ENCODE data around the gene KRT13.

Gene KRT13

DNA sequence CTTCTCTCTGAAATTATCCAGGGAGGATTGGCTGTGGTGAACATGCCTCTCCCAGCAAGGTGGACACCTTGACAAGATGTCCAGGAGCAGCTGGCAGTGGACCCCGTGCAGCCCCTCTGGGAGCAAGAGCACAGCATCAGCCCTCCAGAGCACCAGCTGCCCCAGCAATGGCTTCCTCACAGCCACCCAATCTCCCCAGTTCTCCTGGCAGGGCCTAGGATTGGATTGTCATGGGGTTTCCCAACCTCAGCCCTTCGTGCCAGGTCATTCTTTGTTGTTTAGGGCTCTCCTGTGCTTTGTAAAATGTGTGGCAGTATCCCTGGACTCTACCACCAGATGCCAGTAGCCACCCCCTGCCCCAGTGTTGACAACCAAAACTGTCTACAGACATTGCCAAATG lies 13.9 kb downstream of the KRT13 start:
- no peak for DNase-seq

- no peak for DNase-seq
These were observed 15.1 kb downstream of the KRT13 start for GRCh38 chr17:41490000-41490990.

DNA sequence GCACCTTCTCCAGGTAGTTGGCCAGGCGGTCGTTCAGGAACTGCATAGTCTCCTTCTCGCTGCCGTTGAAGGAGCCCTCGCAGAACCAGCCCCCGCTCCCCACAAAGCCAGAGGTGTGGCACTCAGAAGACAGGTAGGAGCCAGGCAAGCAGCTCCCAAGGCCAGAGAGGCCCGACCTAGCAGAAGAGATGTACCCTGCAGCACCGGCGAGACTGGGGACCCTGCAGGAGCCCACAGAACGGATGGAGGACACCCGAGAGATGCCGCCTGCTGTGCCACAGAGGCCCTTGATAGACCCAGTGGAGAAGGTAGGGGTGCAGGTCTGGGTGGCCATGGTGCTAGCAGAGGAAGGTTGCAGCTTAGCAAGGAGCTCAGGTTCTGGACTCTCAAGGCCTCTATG lies 15.9 kb downstream of the KRT13 start, which contains the start of gene KRT36:
Gene KRT36, minus strand, starts transcription at position 380 of the 400 bp plus-strand sequence. Its CDS starts 46 bp downstream, at position 334.
- no peak for DNase-seq

- DNase-seq: no peak
These were observed 18.4 kb downstream of the KRT13 start for GRCh38 chr17:41486809-41487530.

DNA sequence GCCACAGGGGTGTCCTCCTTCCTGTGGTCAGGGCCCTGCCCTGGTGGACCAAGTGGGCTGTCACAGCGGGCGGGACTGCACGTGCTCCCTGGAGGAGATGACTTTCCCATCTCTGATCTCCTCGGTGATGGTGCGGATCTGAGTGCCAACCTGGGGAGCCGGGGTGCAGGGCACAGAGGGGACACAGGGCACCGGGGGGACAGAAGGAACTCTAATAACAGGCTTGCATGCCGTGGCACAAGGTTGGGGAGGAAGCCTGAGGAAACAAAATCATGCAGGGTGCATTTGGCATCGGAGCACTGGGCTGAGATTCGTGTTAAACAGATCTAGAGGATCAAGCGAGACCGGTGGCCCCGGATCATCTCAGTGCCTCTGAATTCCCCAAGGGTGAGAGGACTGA lies 19.1 kb downstream of the KRT13 start:
- no peak for DNase-seq

DNA sequence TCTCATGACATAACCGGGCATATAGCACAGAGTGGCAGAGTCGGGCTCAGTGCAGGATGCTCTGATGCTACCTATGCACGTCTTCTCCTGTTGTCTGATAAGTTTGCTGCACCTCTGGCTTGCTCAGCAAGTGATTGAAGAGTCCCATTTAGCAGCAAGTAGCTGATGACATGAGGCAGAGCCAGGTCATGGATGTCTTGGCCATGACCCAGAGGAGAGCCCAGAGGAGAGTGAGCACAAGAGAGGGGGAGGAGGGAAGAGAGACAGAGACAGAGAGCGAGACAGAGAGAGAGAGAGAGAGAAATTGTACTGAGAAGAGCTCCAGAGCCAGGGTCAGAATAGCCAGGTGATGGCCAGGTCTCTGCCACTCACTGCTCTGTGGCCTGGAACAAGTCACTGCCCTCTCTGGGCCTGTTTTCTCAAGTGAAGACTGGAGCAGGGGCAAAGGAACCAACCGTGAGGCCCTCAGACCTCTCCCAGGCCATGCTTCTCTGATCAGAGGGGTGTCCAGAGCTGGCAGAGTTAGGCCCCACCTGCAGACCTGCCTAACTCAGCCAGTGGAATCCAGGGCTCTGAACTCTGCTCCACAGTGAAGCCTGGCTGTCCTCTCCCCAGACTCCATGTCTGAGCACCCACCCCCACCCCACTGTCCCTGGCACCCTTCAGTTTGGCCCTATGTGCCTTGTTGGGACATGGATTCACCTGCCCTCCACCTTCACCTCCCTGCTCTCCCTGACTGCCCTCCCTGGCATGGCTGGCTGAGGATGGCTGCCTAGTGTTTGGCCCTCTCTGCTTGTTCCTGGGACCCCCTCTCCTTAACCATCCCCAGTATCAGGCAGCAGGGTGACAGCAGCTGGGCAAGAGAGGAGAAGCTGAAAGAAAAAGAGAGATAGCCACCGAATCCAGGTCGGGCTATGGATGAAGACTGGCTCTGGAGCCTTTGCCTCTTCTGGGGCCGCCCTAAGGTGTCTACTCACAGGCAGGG lies 20.2 kb downstream of the KRT13 start:
- no peak for DNase-seq

DNA sequence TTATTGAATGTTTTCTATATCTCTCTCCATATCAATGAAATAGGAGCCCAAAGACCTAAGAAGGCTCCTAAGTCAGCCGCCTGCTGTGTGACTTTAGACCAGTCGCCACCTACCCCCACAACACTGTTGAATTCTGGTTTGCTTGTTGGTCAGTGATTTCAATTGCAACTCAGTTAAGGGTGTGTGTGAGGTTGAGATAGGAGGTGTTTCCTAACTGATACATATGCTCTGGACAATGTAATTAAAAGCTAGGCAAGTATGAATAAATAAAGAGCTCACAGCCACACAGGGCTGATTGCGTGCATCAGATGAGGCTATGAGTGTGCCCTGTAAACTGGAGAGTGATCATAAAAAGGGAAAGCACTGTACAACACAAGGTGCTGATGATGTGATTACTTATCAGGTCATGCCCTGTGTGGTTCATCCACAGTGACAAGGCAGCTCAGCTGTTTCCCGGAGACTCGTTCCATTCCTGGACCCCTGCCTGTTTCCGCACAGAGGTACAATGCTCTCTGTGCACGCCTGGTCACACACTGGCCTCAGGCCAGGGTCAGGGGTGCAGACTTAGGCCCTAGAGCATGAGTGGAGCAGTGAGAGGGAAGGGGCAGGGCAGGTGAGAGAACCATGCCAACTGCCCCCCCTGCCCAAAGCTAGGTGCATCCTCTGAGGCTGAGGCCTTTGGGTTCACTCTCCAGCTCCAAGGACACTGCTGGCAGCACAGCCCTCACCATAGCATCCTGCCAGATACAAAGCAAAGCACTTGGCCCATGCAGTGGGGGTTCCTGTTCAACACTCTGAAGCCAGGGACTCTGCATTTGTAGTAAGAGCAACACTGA lies 21.2 kb downstream of the KRT13 start:
- no peak for DNase-seq

- no peak for DNase-seq
These were observed 21.9 kb downstream of the KRT13 start for GRCh38 chr17:41483531-41483930.

GRCh38 chr17:41481036-41481435 lies 24.4 kb downstream of the KRT13 start, which contains the start of gene KRT35:
KRT35 (minus strand) TSS chr17:41481151; CDS start chr17:41481097, 54 bp downstream.
- no peak for DNase-seq

DNA sequence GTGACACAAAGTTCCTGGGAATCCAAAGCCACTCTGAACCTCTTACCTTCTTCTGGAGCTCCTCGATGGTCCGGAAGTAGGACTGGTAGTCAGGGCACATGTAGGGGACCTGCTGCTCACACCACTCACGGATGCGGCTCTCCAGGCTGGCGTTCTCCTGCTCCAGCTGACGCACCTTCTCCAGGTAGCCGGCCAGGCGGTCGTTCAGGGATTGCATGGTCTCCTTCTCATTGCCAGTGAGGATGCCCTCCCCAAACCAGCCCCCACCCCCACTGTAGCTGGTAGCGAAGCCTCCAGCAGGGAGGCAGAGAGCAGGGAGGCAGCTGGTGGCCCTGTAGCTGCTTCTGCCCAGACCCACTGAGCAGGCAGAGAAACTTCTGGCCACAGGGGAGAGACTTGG lies 24.8 kb downstream of the KRT13 start:
- DNase-seq: no peak

- DNase-seq: no peak
These were observed 25.3 kb downstream of the KRT13 start for GRCh38 chr17:41480136-41480535.

DNA sequence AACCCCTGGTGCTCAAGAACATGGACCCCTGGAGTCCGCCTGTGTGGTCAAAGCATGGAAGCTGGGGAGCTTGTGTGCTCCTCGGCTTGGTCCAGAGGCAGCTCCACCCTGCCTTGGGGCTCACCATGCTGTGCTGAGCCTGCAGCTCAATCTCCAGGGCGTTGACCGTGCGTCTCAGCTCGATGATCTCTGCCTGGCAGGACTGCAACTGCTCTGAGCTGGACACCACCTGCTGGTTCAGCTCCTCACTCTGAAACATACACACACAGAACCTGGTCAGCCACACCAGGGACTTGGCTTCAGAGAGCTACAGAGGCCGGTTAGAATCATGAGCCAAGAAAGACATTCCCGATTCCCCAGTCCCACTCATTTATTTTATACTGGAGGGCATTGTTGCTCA lies 27.2 kb downstream of the KRT13 start:
- DNase-seq: no peak

GRCh38 chr17:41476866-41477815 lies 28.3 kb downstream of the KRT13 start:
- DNase-seq: no peak

- no peak for DNase-seq
These were observed 30.0 kb downstream of the KRT13 start for GRCh38 chr17:41475421-41475820.

DNA sequence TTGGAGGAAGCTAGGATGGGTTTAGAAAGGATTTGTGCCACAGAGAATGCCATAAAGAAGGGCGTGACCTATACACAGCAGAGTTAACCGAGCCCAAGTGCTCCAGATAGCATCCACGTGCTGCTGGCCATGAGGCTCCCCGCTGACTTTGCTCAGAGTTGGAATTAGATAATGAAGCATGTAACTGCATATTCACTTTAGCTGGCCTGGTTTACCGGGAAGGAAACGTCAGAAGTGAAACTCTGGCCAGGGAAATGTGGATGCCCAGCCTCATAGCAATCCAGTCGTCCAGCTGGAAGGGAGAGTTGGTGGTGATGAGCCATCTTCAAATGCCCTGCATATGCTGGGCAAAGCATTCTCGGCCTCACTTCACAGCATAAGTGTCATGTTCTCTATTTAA lies 30.5 kb downstream of the KRT13 start:
- no peak for DNase-seq

DNA sequence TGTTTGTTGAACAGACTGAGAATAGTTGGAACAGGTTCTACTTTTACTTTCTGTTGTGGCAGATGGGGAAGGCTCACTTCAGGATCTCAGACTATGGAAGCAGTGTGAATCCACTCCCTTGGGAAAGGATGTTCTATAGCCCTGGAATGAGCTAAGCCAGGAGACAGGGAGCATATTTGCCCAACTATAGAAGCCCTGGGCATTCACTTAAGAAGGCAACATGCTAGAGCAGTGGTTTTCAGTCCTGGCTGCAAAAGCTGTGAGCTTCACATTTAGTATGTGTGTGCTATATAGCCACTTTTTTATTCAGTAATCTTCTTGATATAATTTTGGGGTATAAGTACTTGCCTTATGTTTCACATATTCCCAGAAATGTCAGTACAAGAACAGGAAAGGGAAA lies 37.1 kb downstream of the KRT13 start:
- no peak for DNase-seq

GRCh38 chr17:41467561-41467960 lies 37.9 kb downstream of the KRT13 start:
- DNase-seq: no peak

GRCh38 chr17:41466988-41467387 lies 38.4 kb downstream of the KRT13 start, which contains the start of gene KRT32:
KRT32 (minus strand) TSS chr17:41467386; CDS start chr17:41467325, 61 bp downstream.
- no peak for DNase-seq

GRCh38 chr17:41464682-41465081 lies 40.7 kb downstream of the KRT13 start:
- DNase-seq: peak; percentile 92

DNA sequence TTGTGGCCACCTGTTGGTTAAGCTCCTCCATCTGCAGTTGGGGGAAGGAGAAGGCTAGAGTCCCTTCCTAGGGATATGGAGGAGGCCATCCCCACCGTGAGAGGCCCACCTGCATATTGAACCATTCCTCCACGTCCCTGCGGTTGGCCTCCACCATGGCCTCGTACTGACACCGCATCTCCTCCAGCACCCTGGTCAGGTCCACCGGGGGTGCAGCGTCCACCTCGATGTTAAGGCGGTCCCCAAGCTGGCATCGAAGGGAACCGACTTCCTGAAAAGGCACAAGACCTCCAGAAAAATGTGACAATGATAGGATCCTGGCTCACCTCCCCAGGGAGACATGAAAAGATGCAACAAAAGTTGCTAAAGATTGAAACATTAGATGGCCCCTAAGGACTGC lies 41.2 kb downstream of the KRT13 start:
- no peak for DNase-seq

All from HCEC 1CT (cell line).